ENCODE data around the gene SLC7A1.
A peak's percentile ranks its signal among the peaks of the same experiment; 100 is the strongest.

SLC7A1 gene

DNA sequence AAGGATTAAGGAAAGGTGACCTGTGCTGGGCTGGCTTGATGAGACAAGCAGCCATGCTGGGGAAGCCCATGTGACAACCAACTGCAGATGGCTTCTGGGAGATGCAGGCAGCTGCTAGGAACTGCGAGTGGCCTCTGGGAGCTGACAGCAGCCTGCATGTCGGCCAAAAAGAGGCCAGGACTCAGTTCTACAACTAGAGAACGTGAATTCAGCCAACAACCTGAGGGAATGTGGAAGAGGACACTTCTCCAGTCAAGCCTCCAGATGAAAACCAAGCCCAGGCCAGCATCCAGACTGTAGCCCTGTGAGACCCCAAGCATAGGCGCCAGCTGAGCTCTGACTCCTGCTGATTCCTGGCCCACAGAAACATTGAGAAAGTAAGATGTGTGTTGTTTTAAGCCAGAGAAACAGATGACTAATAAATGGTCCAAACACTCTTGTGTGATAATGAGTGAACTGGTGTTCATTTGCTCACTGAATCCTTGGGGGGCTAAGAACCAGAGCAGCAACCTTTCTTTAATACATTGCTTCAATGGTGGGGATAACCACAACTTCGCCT, 45.0 kb downstream of the SLC7A1 start:
- DNase-seq: no peak

DNA sequence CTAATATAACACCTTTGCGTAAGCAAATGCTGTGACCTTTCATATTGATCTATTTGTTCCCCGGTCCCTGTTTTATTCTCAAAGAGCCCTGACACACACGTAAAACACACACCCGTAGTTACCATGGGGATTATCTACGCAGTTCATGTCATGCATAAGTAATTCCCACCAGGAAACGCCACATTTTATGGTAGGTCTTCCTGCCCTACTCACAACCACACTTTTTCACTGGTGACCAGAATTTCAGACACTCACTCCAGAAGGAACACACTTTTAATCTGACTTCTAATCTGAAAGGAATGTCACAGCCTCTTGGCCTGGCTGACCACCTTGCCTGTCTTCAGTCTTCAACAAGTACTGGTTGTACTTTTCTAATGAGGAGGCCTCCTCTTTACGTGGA, 46.8 kb downstream of the SLC7A1 start:
- DNase-seq: no peak

DNA sequence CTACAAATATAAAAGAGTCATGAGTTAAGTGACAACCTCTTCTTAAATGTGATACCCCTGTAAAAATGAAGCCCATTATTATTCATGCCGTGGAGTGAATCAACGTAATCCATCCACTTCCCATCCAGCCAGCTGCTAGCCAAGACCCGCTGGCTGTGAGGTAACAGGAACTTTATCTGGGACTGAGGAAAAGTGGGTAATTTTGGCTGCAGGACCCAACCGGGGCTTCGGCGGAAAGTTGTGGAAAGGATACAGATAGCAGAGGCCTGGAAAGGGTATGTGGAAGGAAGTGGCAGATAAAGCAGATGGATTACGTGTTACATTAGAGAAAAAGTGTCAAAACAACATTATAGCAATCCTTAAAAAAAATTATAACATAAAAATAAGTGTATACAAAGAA, 48.3 kb downstream of the SLC7A1 start:
- DNase-seq: no peak

GRCh38 chr13:29546662-29547061, 48.8 kb downstream of the SLC7A1 start:
- DNase-seq: no peak

DNA sequence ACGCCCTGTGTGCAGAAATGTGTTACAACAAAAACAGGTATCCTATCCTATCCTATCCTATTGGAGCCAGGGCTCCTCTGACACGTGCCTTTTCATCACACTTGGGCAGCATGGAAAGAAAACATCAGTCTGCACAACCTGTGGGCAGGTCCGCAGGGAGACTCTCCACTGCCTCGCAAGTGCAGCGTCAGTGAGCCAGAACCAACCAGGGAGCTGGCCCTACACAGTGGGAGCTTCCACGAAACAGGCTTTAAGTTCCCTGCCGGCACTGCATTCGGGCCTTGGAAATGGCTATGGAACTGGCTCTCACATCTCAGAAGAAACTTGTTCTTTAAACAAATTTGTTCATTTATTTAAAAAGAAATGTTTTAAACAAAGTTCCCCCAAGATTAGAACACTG, 49.5 kb downstream of the SLC7A1 start:
- DNase-seq: no peak

- DNase-seq: peak in 2 of 5 experiments; percentile 21 to 73
These were observed 52.0 kb downstream of the SLC7A1 start for GRCh38 chr13:29543230-29544215.

- no peak for DNase-seq
These were observed 53.1 kb downstream of the SLC7A1 start for GRCh38 chr13:29542381-29542780.

DNA sequence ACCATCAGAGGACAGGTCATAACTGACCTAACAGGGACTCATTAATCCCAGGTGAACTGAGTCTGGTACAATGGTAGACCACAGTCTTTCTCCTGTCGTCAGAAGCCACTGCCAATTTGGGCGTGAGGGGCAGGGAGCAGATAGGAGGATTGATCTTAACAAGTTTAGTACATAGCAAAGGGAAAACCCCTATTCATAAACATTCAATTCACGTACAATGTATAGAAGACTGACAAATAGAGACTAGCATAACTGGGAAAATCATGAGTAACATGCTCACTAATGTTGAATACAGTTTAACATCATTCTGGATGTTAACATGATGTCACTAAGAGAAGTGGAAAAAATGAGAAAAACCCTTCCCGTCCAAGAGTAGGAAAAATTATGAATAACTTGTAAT, 54.1 kb downstream of the SLC7A1 start:
- DNase-seq: no peak

DNA sequence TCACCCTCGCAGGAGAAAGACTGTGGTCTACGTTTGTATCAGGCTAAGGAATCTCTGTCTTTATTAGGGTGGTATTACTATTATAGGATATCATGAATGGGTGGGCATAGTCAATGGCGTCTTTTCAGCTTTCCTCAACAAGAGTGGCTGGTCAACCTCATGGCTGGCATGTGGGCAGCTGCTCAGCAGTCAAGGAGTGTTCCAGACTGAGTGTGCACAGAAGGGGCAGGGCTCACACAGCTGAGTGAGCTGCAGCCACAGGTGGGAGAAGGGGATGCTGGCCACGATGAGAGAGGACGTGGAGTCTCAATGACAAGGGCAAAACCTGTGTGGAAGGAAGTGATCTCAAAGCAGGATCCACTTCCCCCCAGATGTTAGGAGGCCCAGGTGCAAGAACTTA, 54.7 kb downstream of the SLC7A1 start:
- DNase-seq: no peak

DNA sequence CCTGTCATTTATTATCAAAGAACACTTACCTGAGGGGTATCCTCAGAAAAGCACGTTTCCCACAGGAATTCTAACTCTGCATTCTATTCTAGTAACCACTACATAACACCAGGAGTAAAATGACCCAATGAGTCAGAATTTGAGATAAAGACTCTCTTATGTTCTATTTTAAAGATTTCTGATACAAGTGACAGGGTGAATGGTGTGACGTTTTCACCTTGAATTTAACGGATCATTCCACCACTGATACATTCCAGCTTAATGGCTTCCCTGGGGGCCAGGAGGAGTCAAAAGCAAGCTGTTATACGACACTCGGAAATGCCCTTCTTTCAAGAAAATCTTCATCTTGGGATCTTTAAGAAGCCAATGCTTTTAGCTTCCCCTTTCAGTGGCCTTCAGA, 55.2 kb downstream of the SLC7A1 start:
- DNase-seq: no peak

DNA sequence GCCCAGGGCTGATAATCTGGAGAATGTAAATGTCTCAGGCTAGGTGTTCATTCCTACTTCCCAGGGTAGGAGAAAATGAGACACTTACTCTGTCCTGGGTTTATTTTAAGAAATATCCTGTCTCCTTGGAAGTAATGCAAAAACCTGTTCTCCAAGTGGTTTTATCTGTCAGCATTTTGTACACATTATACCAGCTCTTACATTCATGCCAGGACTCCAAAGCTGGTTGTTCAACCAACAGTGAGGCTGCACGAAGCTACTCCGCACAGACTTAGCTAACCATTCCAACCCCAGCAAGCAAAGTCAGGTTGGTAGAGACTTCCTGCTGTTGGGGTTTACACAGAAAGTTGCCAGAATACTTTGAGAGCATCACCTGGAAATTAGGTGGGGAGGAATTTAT, 55.6 kb downstream of the SLC7A1 start:
- DNase-seq: no peak

- DNase-seq: no peak
These were observed 56.8 kb downstream of the SLC7A1 start for GRCh38 chr13:29538652-29539040.

- DNase-seq: no peak
These were observed 57.5 kb downstream of the SLC7A1 start for GRCh38 chr13:29537736-29538651.

DNA sequence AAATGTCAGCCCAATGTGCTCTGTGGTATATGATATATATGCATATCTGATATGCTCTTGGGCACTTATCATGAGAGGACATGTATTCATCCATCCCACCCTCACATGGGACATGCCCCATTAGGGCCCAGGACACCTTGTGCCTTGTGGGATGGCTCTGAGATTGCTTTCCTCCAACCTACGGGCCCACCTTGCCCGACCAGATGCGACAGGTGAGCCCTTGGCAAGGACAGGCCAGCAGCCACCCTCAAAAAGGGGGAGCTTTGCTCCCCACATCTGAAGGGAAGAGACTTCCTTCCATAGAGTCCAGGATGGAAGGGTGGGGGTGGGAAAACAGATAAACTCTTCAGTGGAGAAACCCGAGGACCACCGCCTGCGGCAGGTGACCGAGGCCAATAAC, 58.6 kb downstream of the SLC7A1 start:
- no peak for DNase-seq

DNA sequence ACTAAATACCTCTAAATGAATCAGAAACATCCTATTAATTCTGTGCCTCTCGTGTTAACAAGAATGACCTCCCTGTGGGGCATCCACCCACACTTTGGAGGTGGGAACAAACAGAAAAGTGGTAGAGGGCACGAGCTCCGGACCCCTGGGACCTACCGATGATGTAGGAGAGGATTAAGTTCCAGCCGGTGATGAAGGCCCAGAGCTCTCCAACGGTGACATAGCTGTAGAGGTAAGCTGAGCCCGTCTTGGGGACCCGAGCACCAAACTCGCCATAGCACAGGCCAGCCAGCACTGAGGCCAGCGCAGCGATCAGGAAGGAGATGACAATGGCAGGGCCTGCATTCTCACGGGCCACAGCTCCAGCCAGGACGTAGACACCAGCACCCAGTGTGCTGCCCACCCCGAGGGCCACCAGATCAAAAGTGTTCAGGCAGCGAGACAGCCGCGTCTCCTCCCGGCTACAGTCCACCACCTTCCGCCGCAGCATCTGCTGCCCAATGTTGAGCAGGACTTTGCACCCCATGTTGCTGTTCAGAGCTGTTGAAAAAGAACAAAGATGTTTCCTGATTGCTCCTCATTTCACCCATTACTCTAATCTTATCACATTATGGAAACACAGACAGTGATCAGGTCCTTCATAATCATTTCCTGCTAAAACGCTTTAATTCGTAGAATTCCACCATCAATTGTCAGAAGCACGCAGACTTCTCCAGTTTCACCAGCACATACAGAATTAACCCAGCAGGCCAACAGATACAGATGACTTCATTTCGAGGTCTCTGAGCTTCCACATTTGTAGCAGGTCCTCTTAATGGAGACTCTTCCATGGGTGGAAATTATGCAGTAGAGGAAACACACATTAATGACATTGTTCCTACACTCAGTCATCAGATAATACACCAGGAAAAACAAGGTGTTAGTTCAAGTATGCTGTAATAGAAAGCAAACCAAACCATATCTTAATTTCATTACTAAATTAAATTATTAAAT, 59.5 kb downstream of the SLC7A1 start:
- DNase-seq: no peak

GRCh38 chr13:29534083-29534482, 61.4 kb downstream of the SLC7A1 start:
- DNase-seq: no peak

GRCh38 chr13:29532821-29533220, 62.7 kb downstream of the SLC7A1 start:
- no peak for DNase-seq

DNA sequence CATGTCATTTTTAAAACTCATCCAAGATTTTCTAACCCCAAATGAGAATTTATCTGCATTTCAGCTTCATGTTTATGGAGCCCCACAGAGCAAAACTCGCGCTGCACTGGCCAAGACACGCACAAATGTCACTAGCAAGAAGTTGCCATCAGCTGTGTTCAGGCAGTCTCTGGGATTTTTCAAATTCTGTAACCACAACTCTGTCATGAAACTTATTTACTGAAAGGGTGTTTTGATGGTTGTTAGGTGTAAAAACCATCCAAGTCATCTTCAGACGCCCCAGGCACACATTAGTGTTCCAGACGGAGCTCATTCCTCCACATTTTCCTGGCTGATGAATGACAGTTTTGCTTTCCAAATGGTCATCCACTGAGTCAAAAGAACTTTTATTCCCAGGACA, 63.4 kb downstream of the SLC7A1 start:
- no peak for DNase-seq

- no peak for DNase-seq
These were observed 64.6 kb downstream of the SLC7A1 start for GRCh38 chr13:29530901-29531300.

DNA sequence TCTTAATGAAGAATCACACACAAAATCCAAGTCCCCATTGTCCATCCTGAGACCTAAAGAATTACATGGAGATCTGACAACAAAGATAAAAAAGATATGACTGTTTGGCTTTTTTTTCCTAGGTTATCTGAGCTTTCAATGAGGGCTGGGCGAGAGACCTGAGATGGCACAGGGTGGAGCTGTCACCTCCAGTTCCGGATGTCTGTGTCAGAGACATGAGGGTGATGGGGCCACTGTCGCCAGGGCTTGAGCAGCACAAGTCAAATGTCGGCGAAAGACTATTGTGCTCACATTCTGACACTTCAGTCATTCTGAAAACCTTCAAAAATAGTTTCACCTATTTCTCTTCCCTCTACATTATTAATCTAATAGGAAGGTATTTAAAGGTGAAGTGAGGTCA, 65.7 kb downstream of the SLC7A1 start:
- peak in 1 of 5 experiments; percentile 7 for DNase-seq

DNA sequence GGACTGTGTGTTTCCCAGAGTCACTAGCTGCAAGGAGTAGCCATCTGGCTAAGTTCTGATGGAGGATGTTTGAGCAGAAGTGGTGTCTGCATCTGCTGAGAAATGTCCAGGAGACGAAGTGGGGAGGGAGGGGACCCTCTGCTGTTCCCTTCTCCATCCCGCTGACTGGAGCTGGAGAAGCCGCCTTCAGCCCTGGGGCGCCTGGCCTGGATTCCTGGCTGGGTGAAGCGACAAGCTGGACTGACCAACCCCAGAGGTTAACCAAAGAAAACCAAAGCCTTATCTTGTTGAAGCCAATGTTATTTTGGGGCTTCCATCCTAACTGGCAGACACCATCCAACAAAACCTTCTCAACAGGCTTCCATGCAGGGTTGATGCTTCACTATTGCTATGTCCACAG, 67.6 kb downstream of the SLC7A1 start:
- DNase-seq: no peak

DNA sequence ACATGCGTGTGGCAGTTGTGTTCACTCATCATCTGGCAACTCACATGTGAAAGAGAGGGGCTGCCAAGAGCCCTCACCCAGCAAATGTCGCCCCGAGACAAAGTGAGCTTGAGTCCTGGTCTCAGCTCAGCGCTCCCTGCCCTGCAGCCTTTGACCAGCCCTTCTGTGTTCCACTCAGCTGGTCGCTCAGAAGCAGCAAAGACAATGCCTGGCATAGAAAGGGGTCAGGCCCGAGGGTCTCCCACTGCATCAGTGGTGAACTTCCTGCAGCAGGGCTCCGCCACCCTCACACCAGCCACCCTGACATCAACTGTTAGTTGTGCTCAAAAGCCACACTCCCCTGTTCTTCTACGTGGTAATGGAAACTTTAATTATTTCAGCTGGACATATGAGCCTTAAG, 68.0 kb downstream of the SLC7A1 start:
- no peak for DNase-seq
